VCaP (cell line): ENCODE data around the gene STAT3.
"Not testable (repeated sequence)": the region's sequence is repeated elsewhere in the genome, so short reads cannot be mapped to it uniquely, and the experiment has no call there.

Experiments used
- H3K27ac ChIP-seq: fragments of 450-650 bp; 2 replicates; pipeline ENCODE4 v1.5.1; 2017
- CTCF ChIP-seq: fragments of 450-650 bp; conservative IDR thresholded peaks from 2 replicates; pipeline ENCODE4 v1.5.1; 2017; ENCODE audit warnings: mild to moderate bottlenecking, moderate library complexity

Gene STAT3

GRCh38 chr17:42307362-42307927, 80.8 kb downstream of the STAT3 start:
- no peak for TF ChIP-seq CTCF
- no peak overlapping the region for H3K27ac ChIP-seq

DNA sequence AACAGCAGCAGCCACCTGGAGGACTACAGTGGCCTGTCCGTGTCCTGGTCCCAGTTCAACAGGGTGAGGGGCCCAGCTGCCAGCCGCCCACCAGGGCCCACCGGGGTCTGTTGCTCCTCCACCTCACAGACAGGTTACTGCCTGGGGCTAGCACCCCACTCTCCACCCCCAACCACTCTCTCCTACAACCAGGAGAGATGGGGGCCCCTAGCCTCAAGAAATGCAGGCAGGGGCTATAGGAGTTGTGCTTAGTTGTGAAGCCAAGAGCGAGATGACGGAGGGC, 81.9 kb downstream of the STAT3 start:
- H3K27ac ChIP-seq: no peak overlapping the region
- TF ChIP-seq CTCF: no peak

GRCh38 chr17:42305543-42306384, 82.5 kb downstream of the STAT3 start:
- H3K27ac ChIP-seq: no peak overlapping the region
- TF ChIP-seq CTCF: no peak

DNA sequence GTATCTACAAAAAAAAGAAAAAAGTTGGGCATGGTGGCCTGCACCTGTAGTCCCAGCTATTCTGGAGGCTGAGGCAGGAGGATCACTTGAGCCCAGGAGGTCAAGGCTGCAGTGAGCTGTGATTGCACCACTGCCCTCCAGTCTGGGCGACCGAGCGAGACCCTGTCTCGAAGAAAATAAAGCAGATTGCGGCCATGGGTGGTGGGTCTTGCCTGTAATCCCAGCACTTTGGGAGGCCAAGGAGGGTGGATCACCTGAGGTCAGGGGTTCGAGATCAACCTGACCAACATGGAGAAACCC, 83.3 kb downstream of the STAT3 start:
- not testable (repeated sequence) for H3K27ac ChIP-seq

GRCh38 chr17:42304187-42305030, 83.8 kb downstream of the STAT3 start:
- no peak overlapping the region for H3K27ac ChIP-seq
- no peak for TF ChIP-seq CTCF

DNA sequence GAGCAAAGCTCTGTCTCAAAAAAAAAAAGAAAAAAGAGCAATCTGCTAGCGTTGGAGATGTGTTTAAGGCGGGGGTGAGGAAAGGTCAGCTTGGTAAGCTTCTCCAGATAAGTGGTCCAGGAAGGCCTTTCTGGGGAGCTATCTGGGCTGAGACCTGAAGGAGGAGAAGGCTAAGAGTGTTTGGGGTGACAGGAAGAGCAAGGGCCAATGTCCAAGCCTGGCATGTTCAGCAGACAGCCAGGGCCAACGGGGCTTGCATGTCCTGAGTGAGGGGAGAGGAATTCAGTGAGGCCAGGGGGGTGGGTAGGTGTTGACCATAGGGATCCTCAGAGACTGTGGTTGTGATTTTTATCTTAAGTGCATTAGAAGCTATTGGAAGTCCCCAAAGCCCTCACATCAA, 84.5 kb downstream of the STAT3 start:
- H3K27ac ChIP-seq: no peak overlapping the region
- no peak for TF ChIP-seq CTCF

DNA sequence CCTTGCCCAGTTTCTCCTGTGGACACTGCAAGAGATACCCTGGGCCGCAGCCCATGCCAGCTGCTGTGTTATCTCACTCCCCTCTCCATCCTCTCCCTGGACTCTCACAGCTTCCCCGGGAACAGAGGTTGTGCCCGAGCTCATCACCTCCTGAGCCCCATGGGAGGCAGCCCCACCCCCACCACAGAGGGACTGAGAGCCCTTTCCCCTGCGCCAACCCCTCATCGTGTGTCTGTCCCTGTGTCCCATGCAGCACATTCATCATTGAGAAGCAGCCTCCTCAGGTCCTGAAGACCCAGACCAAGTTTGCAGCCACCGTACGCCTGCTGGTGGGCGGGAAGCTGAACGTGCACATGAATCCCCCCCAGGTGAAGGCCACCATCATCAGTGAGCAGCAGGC, 87.2 kb downstream of the STAT3 start:
- no peak for TF ChIP-seq CTCF
- H3K27ac ChIP-seq: no peak overlapping the region

DNA sequence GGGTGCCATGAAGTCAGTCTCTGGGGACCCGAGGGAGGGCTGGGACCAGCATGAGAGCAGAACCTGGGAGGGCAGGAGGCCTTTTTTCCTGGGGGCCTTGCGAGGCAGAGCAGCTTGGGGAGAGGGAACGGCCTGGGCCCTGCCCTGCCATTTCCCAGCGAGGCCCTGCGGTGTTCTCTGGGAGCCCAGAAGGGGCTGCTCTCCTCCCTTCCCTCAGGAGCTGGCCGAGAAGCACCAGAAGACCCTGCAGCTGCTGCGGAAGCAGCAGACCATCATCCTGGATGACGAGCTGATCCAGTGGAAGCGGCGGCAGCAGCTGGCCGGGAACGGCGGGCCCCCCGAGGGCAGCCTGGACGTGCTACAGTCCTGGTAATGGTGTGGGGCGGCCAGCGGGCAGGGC, 88.3 kb downstream of the STAT3 start:
- H3K27ac ChIP-seq: not testable (repeated sequence)

- not testable (repeated sequence) for H3K27ac ChIP-seq
Observed at GRCh38 chr17:42299361-42299760, 88.9 kb downstream of the STAT3 start.

- not testable (repeated sequence) for H3K27ac ChIP-seq
Observed at GRCh38 chr17:42297775-42298174, 90.5 kb downstream of the STAT3 start.
